GM12878 (cell line): ENCODE results near the gene HCFC1R1. TPM values are rescaled to one million over a fixed set of nuclear protein-coding genes. Genes with fewer than 3 reads are reported as not detected.

Experiments
- CBFB ChIP-seq: IDR thresholded peaks from 2 replicates; pipeline ENCODE4 v1.6.1; 2016; ENCODE audit warnings: antibody characterized with exemption, low read depth
- CHD2 ChIP-seq: IDR thresholded peaks from 2 replicates; pipeline ENCODE4 v1.6.1; 2011; ENCODE audit warnings: low read depth, low read length, improper control_type of control experiment, borderline replicate concordance
- DPF2 ChIP-seq: fragments of 450-650 bp; IDR thresholded peaks from 2 replicates; pipeline ENCODE4 v1.6.1; 2017; ENCODE audit warnings: mild to moderate bottlenecking
- E2F8 ChIP-seq: fragments of 450-650 bp; IDR thresholded peaks from 2 replicates; pipeline ENCODE4 v1.6.1; 2018; ENCODE audit warnings: mild to moderate bottlenecking, low read depth, moderate library complexity; ENCODE audit not compliant: partially characterized antibody
- EED ChIP-seq: sonication (generic); IDR thresholded peaks from 2 replicates; pipeline ENCODE4 v1.6.1; 2016; ENCODE audit warnings: antibody characterized with exemption, low read depth
- ESRRA ChIP-seq: IDR thresholded peaks from 2 replicates; pipeline ENCODE4 v1.6.1; 2012; ENCODE audit warnings: mild to moderate bottlenecking, low read length, improper control_type of control experiment
- FOXM1 ChIP-seq: IDR thresholded peaks from 2 replicates; pipeline ENCODE4 v1.6.1; 2012; ENCODE audit warnings: low read depth, mild to moderate bottlenecking, inconsistent platforms, low read length, moderate library complexity
- HDAC2 ChIP-seq: fragments of 200-600 bp; sonication (generic); IDR thresholded peaks from 2 replicates; pipeline ENCODE4 v1.6.1; 2017
- HDGF ChIP-seq: fragments of 450-650 bp; IDR thresholded peaks from 2 replicates; pipeline ENCODE4 v1.6.1; 2016; ENCODE audit warnings: antibody characterized with exemption
- IRF3 ChIP-seq: fragments of 450-650 bp; IDR thresholded peaks from 2 replicates; pipeline ENCODE4 v1.6.1; 2014; ENCODE audit warnings: mild to moderate bottlenecking
- IRF4 ChIP-seq: IDR thresholded peaks from 2 replicates; pipeline ENCODE4 v1.6.1; 2011; ENCODE audit warnings: low read depth, low read length
- MYC ChIP-seq: IDR thresholded peaks from 2 replicates; pipeline ENCODE4 v1.6.1; 2011; ENCODE audit warnings: mild to moderate bottlenecking, low read length, moderate library complexity, inconsistent platforms; ENCODE audit not compliant: insufficient read depth, insufficient replicate concordance, insufficient read length, severe bottlenecking
- NRF1 ChIP-seq: conservative IDR thresholded peaks from 2 replicates; pipeline ENCODE4 v1.6.1; 2011; ENCODE audit warnings: mild to moderate bottlenecking, low read depth, low read length, improper control_type of control experiment
- PAX8 ChIP-seq: fragments of 450-650 bp; IDR thresholded peaks from 2 replicates; pipeline ENCODE4 v1.6.1; 2017; ENCODE audit warnings: mild to moderate bottlenecking, moderate library complexity
- PBX3 ChIP-seq: IDR thresholded peaks from 2 replicates; pipeline ENCODE4 v1.6.1; 2011; ENCODE audit warnings: mild to moderate bottlenecking, low read depth, low read length, moderate library complexity; ENCODE audit not compliant: insufficient replicate concordance
- PML ChIP-seq: IDR thresholded peaks from 2 replicates; pipeline ENCODE4 v1.6.1; 2012; ENCODE audit warnings: low read length, inconsistent platforms
- POU2F2 ChIP-seq: IDR thresholded peaks from 3 replicates; pipeline ENCODE4 v1.6.1; 2011; ENCODE audit warnings: low read depth, mild to moderate bottlenecking, low read length, borderline replicate concordance
- SIN3A ChIP-seq: IDR thresholded peaks from 2 replicates; pipeline ENCODE4 v1.6.1; 2012; ENCODE audit warnings: low read depth, low read length, improper control_type of control experiment
- SMAD1 ChIP-seq: fragments of 450-650 bp; IDR thresholded peaks from 2 replicates; pipeline ENCODE4 v1.6.1; 2018; ENCODE audit warnings: mild to moderate bottlenecking, low read depth; ENCODE audit not compliant: partially characterized antibody
- SREBF1 ChIP-seq: IDR thresholded peaks from 2 replicates; pipeline ENCODE4 v1.6.1; 2012; ENCODE audit warnings: mild to moderate bottlenecking, low read length
- TARDBP ChIP-seq: IDR thresholded peaks from 2 replicates; pipeline ENCODE4 v1.6.1; 2016; ENCODE audit warnings: borderline replicate concordance
- TCF3 ChIP-seq: IDR thresholded peaks from 2 replicates; pipeline ENCODE4 v1.6.1; 2012; ENCODE audit warnings: low read depth, mild to moderate bottlenecking, low read length, borderline replicate concordance; ENCODE audit not compliant: insufficient read depth
- ZBTB33 ChIP-seq: fragments of 450-650 bp; IDR thresholded peaks from 2 replicates; pipeline ENCODE4 v1.6.1; 2017; ENCODE audit warnings: mild to moderate bottlenecking
- ZNF24 ChIP-seq: fragments of 450-650 bp; IDR thresholded peaks from 2 replicates; pipeline ENCODE4 v1.6.1; 2017; ENCODE audit warnings: antibody characterized with exemption, mild to moderate bottlenecking
- ZNF274 ChIP-seq: IDR thresholded peaks from one replicate; pipeline ENCODE4 v1.8.0; 2011; ENCODE audit not compliant: insufficient read length, insufficient read depth
- ZZZ3 ChIP-seq: IDR thresholded peaks from 2 replicates; pipeline ENCODE4 v1.6.1; 2011; ENCODE audit warnings: low read depth; ENCODE audit not compliant: control insufficient read depth, insufficient read length
- polyA plus RNA-seq, 11 experiments: library from polyadenylated mRNA; depleted of rRNA in 4 of 11; unstranded in 6 of 11; stranded (reverse) in 5 of 11; fragments of >200 nt; fragmentation: Nextera tagmentation in 4 of 11; fragmentation: Illumina TruSeq in 1 of 11; extraction: Ambion mirVana in 4 of 11; extraction: Trizol in 1 of 11; gene quantifications; 1 replicate in 1 of 11; 2 replicates in 10 of 11; pipeline versions ENCODE4 v1.2.1 to v1.2.3, GENCODE V29; 2011 to 2016; ENCODE audit warnings: inconsistent platforms in 2 of 11, missing spikeins in 2 of 11, low read depth in 1 of 11
- total RNA-seq, 4 experiments: library from RNA; depleted of rRNA in 3 of 4; stranded (reverse); fragments of >200 nt in 3 of 4; fragmentation: Illumina TruSeq in 1 of 4; extraction: Trizol in 1 of 4; gene quantifications; 2 replicates each; pipeline versions ENCODE4 v1.2.1 to v1.2.3, GENCODE V29; 2013 to 2021

Gene HCFC1R1
- total and polyA plus RNA-seq, 10 of the 15 experiments (the other 5 are each of a cell fraction or from before 2014, with no cell fraction given), result 2.8 to 42.5 (median 20.4) TPM

- no peak for TF ChIP-seq E2F8
- TF ChIP-seq ZZZ3, result no peak
- peak; percentile 49 for TF ChIP-seq NRF1
- peak; percentile 70; the same call in 1 of the 2 replicates for TF ChIP-seq TCF3
- TF ChIP-seq PML, result no peak
- no peak for TF ChIP-seq FOXM1
- no peak for TF ChIP-seq ZNF274
- TF ChIP-seq SREBF1, result no peak
- TF ChIP-seq CHD2, result peak; percentile 93
- no peak for TF ChIP-seq SMAD1
- TF ChIP-seq IRF4, result no peak
- no peak for TF ChIP-seq HDAC2
- peak; percentile 24; the same call in 1 of the 3 replicates for TF ChIP-seq POU2F2
- peak; percentile 96 for TF ChIP-seq IRF3
- TF ChIP-seq PAX8, result no peak
- peak; percentile 72 for TF ChIP-seq DPF2
- peak; percentile 88 for TF ChIP-seq CBFB
- TF ChIP-seq HDGF, result peak; percentile 86; the same call in 1 of the 2 replicates
- peak; percentile 92 for TF ChIP-seq PBX3
- no peak for TF ChIP-seq ZBTB33
- no peak for TF ChIP-seq ESRRA
- TF ChIP-seq TARDBP, result no peak
- no peak for TF ChIP-seq EED
- TF ChIP-seq MYC, result no peak
- peak; percentile 60; the same call in 1 of the 2 replicates for TF ChIP-seq SIN3A
- TF ChIP-seq ZNF24, result no peak
These were observed 20.0 kb downstream of the HCFC1R1 start (continued) for GRCh38 chr16:3003582-3004270.
